COLO668 (cell line): Measurements from ENCODE around the gene AFF1.
"Not testable (repeated sequence)": the region's sequence is repeated elsewhere in the genome, so short reads cannot be mapped to it uniquely, and the experiment has no call there.

ENCODE experiments used
- DNase-seq: peaks from one replicate; lab custom pipeline; 2025; ENCODE audit not compliant: unreplicated experiment; lab: John Stamatoyannopoulos, UW

AFF1 gene

GRCh38 chr4:87076690-87077358, 142.0 kb downstream of the AFF1 start:
- no peak for DNase-seq

- no peak for DNase-seq
Observed at GRCh38 chr4:87077914-87078585, 143.2 kb downstream of the AFF1 start.

GRCh38 chr4:87078987-87079486, 144.2 kb downstream of the AFF1 start:
- no peak for DNase-seq

- DNase-seq = no peak
Observed at GRCh38 chr4:87079967-87080366, 145.2 kb downstream of the AFF1 start.

- DNase-seq = no peak
Observed at GRCh38 chr4:87080462-87080861, 145.7 kb downstream of the AFF1 start.

GRCh38 chr4:87081826-87082225, 147.0 kb downstream of the AFF1 start:
- no peak for DNase-seq

- not testable (repeated sequence) for DNase-seq
Observed at GRCh38 chr4:87085732-87086131, 150.9 kb downstream of the AFF1 start.

GRCh38 chr4:87086143-87086805, 151.5 kb downstream of the AFF1 start:
- no peak for DNase-seq

- no peak for DNase-seq
Observed at GRCh38 chr4:87087015-87087414, 152.2 kb downstream of the AFF1 start.

GRCh38 chr4:87087420-87087819, 152.6 kb downstream of the AFF1 start:
- DNase-seq = no peak

GRCh38 chr4:87088186-87088585, 153.4 kb downstream of the AFF1 start:
- DNase-seq = no peak

- DNase-seq = no peak
Observed at GRCh38 chr4:87089368-87089767, 154.6 kb downstream of the AFF1 start.

- DNase-seq = no peak
Observed at GRCh38 chr4:87090305-87090704, 155.5 kb downstream of the AFF1 start.

- DNase-seq = peak; percentile 61
Observed at GRCh38 chr4:87092389-87093141, 157.8 kb downstream of the AFF1 start.

- DNase-seq = peak; percentile 32
Observed at GRCh38 chr4:87093443-87094123, 158.8 kb downstream of the AFF1 start.

GRCh38 chr4:87097075-87097474, 162.3 kb downstream of the AFF1 start:
- DNase-seq = no peak

- DNase-seq = no peak
Observed at GRCh38 chr4:87100168-87100567, 165.4 kb downstream of the AFF1 start.

- no peak for DNase-seq
Observed at GRCh38 chr4:87101543-87102199, 166.9 kb downstream of the AFF1 start.

GRCh38 chr4:87103086-87103485, 168.3 kb downstream of the AFF1 start:
- no peak for DNase-seq

GRCh38 chr4:87103691-87104187, 168.9 kb downstream of the AFF1 start:
- no peak for DNase-seq
